Hepatic stellate cell (primary cell): Measurements from ENCODE around the gene ATP2C1.
"Not testable (repeated sequence)": the region's sequence is repeated elsewhere in the genome, so short reads cannot be mapped to it uniquely, and the experiment has no call there.

Experiments
- DNase-seq: peaks from one replicate; pipeline ENCODE4 v3.0.0; 2011; ENCODE audit warnings: low spot score

The ATP2C1 gene

GRCh38 chr3:130893376-130894129, at the start of gene ATP2C1:
TSS of gene ATP2C1 (plus strand) at chr3:130894084. CDS start at chr3:130894770, 686 bp downstream.
- peak; percentile 92 for DNase-seq

GRCh38 chr3:130844462-130844861, 49.4 kb upstream of the ATP2C1 start:
- DNase-seq, result no peak

GRCh38 chr3:130846181-130846580, 47.7 kb upstream of the ATP2C1 start:
- DNase-seq, result no peak

GRCh38 chr3:130849091-130849552, 44.8 kb upstream of the ATP2C1 start:
- no peak for DNase-seq

GRCh38 chr3:130850044-130850797, 43.7 kb upstream of the ATP2C1 start:
- DNase-seq, result no peak

- DNase-seq, result no peak
Measured at GRCh38 chr3:130850843-130851242, 43.0 kb upstream of the ATP2C1 start.

GRCh38 chr3:130851277-130851676, 42.6 kb upstream of the ATP2C1 start:
- no peak for DNase-seq

- DNase-seq, result no peak
Measured at GRCh38 chr3:130853581-130853980, 40.3 kb upstream of the ATP2C1 start.

- no peak for DNase-seq
Measured at GRCh38 chr3:130854208-130854864, 39.5 kb upstream of the ATP2C1 start.

- DNase-seq, result no peak
Measured at GRCh38 chr3:130857336-130858026, 36.4 kb upstream of the ATP2C1 start.

GRCh38 chr3:130862130-130862529, 31.8 kb upstream of the ATP2C1 start:
- DNase-seq, result not testable (repeated sequence)

GRCh38 chr3:130865489-130865888, 28.4 kb upstream of the ATP2C1 start:
- DNase-seq, result no peak

GRCh38 chr3:130866327-130866726, 27.6 kb upstream of the ATP2C1 start:
- DNase-seq, result no peak

- no peak for DNase-seq
Measured at GRCh38 chr3:130870423-130870822, 23.5 kb upstream of the ATP2C1 start.

- no peak for DNase-seq
Measured at GRCh38 chr3:130876594-130876993, 17.3 kb upstream of the ATP2C1 start.

GRCh38 chr3:130878464-130878863, 15.4 kb upstream of the ATP2C1 start:
- DNase-seq, result no peak

GRCh38 chr3:130889416-130889946, 4.4 kb upstream of the ATP2C1 start:
- DNase-seq, result no peak

GRCh38 chr3:130892759-130893375, 1.0 kb upstream of the ATP2C1 start:
- peak; percentile 64 for DNase-seq

- DNase-seq, result peak; percentile 42
Measured at GRCh38 chr3:130894130-130894985, 474 bp downstream of the ATP2C1 start.

GRCh38 chr3:130894986-130895280, 1.0 kb downstream of the ATP2C1 start:
- DNase-seq, result peak; percentile 17
